T follicular helper cell (primary cell): Measurements from ENCODE around the gene FAIM2.
"Not testable (repeated sequence)": the region's sequence is repeated elsewhere in the genome, so short reads cannot be mapped to it uniquely, and the experiment has no call there.

Experiments used
- DNase-seq: peaks from one replicate; pipeline ENCODE4 v3.0.0-alpha.2; 2020; ENCODE audit warnings: low read depth

The FAIM2 gene

GRCh38 chr12:49863946-49864797, 39.5 kb downstream of the FAIM2 start:
- DNase-seq, result no peak

- not testable (repeated sequence) for DNase-seq
Observed at GRCh38 chr12:49860921-49861320, 42.8 kb downstream of the FAIM2 start.

- not testable (repeated sequence) for DNase-seq
Observed at GRCh38 chr12:49855890-49856289, 47.8 kb downstream of the FAIM2 start.

GRCh38 chr12:49854976-49855375, 48.7 kb downstream of the FAIM2 start:
- DNase-seq, result no peak

GRCh38 chr12:49853671-49854070, 50.0 kb downstream of the FAIM2 start:
- DNase-seq, result no peak

- no peak for DNase-seq
Observed at GRCh38 chr12:49847161-49847560, 56.5 kb downstream of the FAIM2 start.

- no peak for DNase-seq
Observed at GRCh38 chr12:49846032-49846431, 57.7 kb downstream of the FAIM2 start.

- DNase-seq, result no peak
Observed at GRCh38 chr12:49843876-49844437, 59.7 kb downstream of the FAIM2 start.

- no peak for DNase-seq
Observed at GRCh38 chr12:49843411-49843810, 60.3 kb downstream of the FAIM2 start.

GRCh38 chr12:49842519-49843352, 61.0 kb downstream of the FAIM2 start, which contains the start of gene BCDIN3D:
TSS of gene BCDIN3D (minus strand) at chr12:49843106. CDS start at chr12:49843087, 19 bp downstream.
- peak; percentile 86 for DNase-seq

- DNase-seq, result no peak
Observed at GRCh38 chr12:49838973-49839633, 64.6 kb downstream of the FAIM2 start.

GRCh38 chr12:49832836-49833421, 70.8 kb downstream of the FAIM2 start:
- DNase-seq, result no peak

- DNase-seq, result no peak
Observed at GRCh38 chr12:49831717-49832116, 72.0 kb downstream of the FAIM2 start.

- DNase-seq, result peak; percentile 92
Observed at GRCh38 chr12:49828133-49829091, 75.3 kb downstream of the FAIM2 start, which contains the start of gene NCKAP5L. TSS of gene NCKAP5L (minus strand) at chr12:49828413. CDS start at chr12:49804044, 24,369 bp downstream.

- DNase-seq, result peak; percentile 30
Observed at GRCh38 chr12:49827401-49828099, 76.2 kb downstream of the FAIM2 start.

GRCh38 chr12:49827051-49827400, 76.7 kb downstream of the FAIM2 start:
- DNase-seq, result no peak

- no peak for DNase-seq
Observed at GRCh38 chr12:49825971-49826421, 77.7 kb downstream of the FAIM2 start.

GRCh38 chr12:49825360-49825970, 78.2 kb downstream of the FAIM2 start:
- no peak for DNase-seq

GRCh38 chr12:49824895-49825294, 78.8 kb downstream of the FAIM2 start:
- no peak for DNase-seq
